ENCODE measurements around the gene ZNF281. TPM values are rescaled to one million over a fixed set of nuclear protein-coding genes. Genes with fewer than 3 reads are reported as not detected.
"Not testable (repeated sequence)": the region's sequence is repeated elsewhere in the genome, so short reads cannot be mapped to it uniquely, and the experiment has no call there.

ZNF281 gene, protein sequence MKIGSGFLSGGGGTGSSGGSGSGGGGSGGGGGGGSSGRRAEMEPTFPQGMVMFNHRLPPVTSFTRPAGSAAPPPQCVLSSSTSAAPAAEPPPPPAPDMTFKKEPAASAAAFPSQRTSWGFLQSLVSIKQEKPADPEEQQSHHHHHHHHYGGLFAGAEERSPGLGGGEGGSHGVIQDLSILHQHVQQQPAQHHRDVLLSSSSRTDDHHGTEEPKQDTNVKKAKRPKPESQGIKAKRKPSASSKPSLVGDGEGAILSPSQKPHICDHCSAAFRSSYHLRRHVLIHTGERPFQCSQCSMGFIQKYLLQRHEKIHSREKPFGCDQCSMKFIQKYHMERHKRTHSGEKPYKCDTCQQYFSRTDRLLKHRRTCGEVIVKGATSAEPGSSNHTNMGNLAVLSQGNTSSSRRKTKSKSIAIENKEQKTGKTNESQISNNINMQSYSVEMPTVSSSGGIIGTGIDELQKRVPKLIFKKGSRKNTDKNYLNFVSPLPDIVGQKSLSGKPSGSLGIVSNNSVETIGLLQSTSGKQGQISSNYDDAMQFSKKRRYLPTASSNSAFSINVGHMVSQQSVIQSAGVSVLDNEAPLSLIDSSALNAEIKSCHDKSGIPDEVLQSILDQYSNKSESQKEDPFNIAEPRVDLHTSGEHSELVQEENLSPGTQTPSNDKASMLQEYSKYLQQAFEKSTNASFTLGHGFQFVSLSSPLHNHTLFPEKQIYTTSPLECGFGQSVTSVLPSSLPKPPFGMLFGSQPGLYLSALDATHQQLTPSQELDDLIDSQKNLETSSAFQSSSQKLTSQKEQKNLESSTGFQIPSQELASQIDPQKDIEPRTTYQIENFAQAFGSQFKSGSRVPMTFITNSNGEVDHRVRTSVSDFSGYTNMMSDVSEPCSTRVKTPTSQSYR
- 52.4 TPM for total RNA-seq

DNA sequence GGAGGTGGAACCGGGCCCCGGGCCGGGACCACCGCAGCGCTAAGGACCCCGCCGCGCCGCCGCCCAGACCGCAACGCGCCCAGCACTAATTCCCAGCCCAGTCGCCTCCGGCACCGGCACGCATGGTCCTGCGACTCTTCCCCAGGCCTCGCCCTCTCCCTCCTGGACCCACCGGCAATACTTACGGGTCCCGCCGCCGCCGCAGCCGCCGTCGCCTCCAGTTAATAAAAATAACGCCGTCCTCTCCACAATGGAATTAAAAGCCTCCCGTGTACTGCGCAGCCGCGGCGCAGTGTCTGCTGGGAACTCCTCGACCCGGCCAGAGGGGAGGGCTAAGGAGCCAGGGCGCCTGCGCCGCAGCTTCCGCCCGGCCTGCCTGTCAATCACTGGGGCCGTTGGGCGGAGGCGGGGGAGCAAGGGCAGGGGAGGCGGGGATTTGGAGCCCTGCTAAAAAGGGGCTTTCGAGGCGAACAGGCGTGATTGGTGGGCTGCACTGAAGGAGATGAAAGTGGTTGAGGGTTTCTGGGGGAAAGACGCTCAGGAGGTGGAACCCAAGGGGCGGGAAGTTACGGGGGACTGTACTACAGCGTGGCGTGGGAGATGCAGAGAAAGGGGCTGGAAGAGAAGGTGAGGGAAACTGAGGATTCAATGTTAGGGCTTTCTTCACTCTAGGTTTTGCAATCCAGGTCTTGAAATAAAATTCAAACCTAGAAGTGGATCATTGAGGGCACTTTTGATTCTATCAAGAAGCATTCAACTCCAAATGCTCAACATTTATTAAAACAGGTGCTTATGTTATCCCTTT lies at the start of gene ZNF281:
ZNF281 (minus strand) TSS at position 276 of the 805 bp plus-strand sequence. CDS start 331 bp downstream, outside the sequence.
- DNase-seq = peak; percentile 91

DNA sequence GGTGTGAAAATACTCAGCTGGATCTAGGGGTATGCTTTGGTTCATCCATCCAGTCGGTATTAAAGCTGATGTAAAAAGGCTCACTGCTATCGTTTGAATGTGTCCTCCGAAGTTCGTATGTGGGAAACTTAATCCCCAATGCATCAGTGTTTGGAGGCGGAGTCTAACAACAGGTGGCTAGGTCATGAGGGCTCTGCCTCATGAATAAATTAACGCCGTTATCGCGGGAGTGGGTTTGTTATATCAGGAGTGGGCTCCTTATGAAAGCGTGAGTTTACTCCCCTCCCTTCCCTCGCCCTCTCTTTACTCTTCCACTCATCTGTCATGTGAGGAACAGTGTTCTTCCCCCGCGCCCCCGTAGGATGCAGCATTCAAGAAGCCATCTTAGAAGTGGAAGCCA lies 48.9 kb upstream of the ZNF281 start:
- no peak for DNase-seq

DNA sequence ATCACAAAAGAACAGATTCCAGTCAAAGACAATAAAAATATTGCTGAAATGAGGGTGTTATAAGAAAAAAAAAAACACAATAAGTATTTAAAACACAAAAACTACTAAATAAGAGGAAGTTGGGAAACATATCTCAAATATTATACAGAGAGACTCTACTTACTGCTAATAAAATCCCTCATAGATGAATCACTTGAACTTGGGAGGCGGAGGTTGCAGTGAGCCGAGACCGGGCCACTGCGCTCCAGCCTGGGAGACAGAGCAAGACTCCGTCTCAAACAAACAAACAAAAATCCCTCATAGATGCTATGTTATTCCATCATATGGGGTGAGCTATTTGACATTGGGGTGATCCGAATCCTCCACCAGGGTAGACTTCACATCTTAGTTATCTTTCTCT lies 48.0 kb upstream of the ZNF281 start:
- no peak for DNase-seq

DNA sequence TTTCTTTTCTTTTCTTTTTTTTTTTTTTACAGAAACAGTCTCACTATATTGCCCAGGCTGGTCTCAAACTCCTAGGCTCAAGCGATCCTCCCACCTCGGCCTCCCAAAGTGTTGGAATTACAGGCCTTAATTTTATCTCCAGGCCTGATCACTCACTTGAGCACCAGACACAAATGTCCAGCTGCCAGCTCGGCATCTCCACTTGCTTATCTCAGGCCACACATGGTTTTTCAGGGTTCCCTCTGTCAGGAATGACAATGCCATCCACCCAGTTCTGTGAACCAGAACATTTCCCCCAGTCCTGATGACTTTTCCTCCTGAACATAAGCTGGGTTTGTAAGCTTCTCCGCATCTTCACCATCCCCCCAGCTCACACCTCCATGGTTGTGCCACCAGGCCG lies 44.6 kb upstream of the ZNF281 start:
- no peak for DNase-seq

DNA sequence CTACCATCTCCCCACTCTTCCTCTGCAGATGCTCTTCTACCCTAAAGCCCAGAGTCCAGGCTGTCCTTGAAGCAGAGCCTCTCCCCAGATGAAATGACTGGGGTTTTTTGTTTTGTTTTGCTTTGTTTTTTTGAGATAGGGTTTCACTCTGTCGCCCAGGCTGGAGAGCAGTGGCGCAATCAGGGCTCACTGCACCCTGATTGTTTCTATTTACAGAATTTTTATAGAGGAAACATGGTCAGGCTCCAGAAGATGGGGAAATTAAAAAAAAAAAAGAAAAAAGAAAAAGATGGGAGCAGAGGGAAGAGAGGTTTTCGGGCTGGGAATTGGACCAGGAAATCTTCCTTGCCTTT lies 43.7 kb upstream of the ZNF281 start:
- DNase-seq = no peak

DNA sequence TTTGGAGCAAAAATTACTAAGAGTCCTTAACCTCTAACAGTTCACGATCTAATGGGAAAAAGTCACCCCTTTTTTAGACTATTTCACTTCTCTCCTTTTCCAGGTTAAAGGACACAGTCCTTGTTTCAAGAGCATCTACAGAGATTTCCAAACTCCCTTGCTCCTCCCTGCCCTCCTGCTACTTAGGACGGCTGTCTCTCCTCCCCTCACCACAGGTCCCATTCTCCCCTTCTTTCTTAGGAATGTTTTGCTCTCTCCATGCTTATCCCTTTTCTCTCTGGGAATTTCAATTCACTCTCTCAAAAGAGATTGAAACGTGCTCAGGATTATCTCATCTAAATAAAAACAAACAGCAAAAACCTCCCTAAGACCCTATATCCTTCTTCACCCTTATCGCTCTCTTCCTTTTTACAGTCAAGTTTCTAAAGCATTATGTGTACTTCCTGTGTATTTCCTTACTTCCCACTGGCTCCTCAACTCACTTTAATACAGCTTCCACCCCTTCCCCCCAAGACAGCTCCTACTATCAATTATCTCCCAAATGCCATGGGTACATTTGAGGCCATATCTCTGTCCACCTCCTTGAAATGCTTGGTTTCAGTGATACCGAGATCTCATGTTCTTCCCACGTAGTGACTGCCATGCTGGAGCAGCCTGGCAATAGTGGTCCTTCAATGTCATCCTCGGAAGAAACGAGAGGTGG lies 43.2 kb upstream of the ZNF281 start:
- DNase-seq = no peak

DNA sequence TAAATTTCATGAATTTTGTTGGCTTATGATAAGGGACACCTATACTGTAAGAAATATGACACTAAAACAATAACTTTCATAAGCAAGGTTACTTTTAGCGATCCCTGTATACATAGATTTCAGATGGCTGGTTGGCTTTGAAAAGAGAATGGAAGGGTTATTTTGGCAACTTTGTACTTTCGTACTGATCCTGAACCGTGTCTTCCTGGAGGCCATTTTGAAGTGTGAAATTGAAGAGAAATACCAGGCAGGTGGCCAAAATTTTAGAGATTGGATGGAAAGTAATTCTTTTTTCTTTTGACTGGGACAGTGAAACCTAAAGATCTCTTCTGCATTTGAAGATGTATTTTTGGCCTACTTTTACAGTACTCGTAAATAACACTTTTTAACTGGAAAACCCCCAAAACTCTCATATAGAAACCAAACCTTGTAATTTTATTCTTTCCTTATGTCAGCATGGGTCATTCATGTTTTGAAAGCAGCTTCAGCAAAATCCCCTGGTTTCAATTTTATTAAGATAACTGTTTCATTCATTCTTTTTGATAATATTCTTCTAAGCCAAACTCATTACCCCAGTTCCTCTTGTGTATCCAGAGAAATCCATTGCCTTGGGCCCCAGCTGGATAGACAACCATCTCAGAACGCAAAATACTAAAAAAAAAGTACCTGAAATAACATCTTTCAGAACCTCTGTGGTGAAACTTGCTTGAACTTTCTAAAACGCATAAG lies 38.4 kb upstream of the ZNF281 start:
- no peak for DNase-seq

DNA sequence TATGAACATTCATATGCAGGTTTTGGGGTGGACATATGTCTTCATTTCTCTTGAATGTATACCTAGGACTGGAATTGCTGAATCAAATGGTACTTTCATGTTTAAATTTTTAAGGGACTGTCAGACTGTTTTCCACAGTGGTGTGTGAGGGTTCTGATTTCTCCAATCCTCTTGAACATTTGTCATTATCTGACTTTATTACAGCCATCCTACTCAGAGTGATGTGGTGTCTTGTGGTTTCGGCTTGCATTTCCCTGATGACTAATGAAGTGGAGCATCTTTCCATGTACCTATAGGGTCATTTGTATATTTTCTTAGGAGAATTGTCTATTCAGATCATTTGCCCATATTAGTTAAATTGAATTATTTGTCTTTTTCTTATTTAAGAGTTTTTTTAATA lies 35.4 kb upstream of the ZNF281 start:
- no peak for DNase-seq

DNA sequence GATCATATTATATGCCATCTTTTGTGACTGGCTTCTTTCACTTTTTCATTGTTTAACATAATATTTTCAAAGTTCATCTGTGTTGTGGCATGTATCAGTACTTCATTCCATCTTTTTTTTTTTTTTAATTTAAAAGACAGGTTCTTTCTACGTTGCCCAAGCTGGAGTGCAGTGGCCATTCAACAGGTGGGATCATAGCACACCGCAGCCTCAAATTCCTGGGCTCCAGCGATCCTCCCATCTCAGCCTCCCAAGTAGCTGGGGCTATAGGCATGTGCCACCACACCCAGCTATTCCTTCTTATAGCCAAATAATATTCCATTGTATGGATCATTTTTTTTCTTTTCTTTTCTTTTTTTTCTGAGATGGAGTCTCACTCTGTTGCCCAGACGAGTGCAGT lies 34.6 kb upstream of the ZNF281 start:
- no peak for DNase-seq

DNA sequence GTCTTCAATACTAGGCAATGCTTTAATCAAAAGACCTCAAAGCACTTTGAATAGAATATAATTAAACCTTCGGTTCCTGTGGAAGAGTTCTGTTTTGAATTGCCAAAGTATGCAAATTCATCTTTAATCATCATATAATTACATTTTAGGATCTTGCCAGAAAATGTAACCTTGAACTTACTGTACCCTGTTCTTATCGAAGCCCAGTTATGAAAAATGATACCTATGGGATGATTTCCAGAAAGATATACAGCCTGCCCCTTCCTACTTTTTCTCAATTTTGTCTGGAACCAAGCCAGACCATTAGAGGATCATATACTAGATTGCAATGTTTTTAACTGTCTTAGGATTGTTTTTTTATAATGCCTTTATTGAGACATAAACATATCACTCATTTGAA lies 34.0 kb upstream of the ZNF281 start:
- DNase-seq = no peak

DNA sequence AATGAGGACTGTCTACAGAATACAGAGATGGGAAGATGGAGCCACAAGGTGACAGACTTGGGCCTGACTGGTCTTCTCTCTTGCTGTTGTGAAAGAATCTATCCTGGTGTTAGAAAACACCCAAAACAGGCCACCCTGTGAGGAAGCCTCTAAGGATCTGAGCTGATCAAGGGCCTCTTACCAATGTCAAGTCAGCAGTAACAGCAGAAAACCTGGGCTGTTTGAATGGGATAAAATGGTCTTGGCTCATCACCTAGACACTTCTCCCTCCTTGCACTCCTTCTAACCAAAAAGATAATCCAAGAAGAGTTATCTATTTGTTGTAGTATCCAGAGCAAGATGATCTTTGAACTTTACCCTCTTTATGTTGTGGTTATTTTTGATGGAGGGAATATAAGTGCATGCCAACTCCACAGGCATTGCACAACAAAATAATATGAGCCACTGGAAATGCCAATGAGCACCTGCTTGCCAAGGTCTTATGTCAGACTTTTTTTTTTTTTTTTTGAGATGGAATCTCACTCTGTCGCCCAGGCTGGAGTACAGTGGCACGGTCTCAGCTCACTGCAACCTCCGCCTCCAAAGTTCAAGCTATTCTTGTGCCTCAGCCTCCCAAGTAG lies 32.8 kb upstream of the ZNF281 start:
- DNase-seq = no peak

DNA sequence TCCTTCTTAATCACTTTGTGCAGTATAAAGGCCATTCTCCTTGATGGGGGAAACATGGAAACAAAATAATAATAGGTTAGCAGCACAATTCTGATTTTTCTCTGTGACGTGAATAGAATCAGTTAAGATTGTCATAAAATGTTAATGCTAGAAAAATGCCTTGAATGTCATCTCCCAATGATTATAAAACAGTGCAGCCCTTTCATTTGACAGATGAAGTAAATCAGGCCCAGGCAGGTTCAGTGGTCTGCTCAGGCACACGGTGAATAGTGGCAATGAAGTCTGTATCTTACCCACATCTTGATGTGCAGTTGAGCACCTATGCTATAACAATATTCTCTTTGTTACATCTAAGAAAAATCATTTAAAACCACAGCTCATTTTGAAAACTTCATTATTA lies 32.2 kb upstream of the ZNF281 start:
- DNase-seq = no peak

DNA sequence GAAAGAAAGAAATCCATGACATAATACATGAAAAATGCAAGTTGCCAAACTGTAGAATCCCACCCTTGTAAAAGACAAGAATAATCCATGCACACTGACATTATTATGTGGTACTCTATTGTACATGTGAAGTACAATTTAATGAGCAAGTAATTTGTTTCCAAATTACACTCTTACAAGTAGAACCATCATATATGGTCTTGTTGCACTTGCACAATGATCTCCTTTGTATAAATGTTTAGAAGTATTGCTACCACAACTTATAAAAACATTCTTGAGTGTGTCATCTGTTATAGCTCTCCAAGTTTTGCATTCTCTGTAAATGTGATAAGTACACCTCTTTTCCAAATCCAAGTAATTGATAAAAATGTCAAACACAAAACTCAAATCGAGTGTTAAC lies 29.1 kb upstream of the ZNF281 start:
- DNase-seq = no peak

DNA sequence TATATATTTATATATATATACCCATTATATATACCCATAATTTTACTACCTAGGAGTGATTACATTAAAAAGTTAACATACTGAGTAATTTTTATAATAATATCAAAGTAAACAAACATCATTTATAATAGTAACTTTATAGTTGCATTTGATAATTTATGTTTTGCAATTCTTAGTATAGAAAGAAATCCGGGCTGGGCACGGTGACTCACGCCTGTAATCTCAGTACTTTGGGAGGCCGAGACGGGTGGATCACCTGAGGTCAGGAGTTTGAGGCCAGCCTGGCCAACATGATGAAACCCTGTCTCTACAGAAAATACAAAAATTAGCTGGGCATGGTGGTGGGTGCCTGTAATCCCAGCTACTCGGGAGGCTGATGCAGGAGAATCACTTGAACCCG lies 28.6 kb upstream of the ZNF281 start:
- DNase-seq = not testable (repeated sequence)

DNA sequence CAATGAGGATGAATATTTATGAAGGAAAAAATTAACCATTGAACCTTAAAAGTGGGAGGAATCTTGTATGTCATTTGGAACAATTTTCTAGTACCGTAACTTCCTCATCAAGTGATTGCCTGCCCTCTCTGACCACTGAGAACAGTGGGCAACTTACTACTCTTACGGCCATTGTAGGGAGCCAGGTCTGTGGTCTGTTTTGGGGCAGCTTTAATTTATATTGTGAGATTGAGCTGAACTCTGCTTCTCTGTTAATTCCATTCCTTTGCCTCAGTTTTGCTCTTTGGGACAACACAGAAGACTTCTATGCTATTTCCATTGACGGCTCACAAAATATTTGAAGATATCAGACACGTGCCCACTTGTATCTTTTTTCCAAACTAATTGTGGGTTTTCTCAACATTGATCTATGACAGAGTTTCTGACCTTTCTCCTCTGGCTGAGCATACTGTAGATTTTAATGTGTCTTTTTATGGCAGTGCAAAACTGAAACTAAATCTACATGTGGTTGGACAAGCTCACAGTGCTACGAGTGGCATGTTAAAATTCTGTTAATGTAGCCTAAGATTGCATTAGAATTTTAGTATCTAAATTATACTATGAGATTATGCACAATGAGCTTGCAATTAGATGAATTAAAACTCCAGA lies 27.8 kb upstream of the ZNF281 start:
- DNase-seq = no peak

DNA sequence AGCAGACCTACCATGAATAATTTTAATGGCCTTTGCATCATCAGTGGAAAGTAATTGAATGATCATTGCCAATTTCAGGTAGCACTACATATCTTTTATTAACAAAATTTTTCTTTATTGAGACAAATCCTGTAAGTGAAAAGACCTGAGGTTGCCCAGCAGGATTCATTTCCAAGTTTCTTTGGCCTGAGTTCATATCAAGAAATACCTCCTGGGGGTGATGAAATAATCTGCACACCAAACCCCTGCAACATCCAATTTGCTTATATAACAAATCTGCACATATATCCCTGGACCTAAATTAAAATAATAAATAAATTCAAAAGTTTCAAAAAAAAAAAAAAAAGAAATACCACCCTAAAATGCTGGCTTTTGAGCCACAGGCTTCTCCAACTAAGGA lies 27.3 kb upstream of the ZNF281 start:
- no peak for DNase-seq

DNA sequence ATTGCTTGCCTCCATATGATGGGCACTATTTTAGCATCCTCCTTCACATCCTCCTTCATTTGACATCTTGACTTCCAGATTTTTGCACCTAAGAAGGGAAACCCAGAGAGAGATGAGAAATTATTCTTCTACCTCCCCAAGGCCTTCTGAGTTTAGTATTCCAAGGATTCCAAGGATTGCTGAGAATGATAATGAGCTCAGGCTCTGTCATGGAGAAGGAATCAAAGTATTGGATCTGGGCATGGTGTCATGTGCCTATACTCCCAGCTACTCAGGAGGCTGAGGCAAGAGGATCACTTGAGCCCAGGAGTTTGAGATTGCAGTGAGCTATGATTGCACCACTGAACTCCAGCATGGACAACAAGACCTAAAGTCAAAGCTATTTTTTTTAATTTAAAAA lies 26.6 kb upstream of the ZNF281 start:
- DNase-seq = no peak

DNA sequence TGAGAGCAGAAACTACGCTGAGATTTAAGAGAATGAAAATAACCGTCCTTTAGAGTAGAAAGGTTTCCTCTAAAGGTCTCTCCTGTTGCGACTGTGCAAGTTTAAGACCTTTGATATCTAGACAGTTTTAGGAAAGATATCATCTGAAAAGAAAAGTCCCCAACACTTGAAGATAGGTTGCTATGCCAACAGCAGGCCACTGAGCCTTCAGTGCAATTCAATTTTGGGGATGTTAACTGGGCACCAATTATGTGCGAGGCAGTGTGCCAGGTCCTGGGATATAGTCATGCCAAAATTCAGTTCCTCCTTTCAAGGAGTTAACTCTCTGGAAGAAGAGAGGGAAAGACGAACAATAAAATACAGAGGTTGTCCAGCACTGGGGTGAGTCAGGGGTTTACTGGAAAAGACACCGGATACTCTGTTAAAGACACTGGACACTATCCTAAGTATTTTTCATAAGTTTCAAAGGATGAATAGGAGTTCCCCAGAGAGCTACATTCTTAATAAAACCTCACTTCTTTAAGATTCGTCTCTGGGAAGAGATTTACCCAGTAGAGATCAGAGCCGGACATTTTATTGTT lies 25.5 kb upstream of the ZNF281 start:
- no peak for DNase-seq

DNA sequence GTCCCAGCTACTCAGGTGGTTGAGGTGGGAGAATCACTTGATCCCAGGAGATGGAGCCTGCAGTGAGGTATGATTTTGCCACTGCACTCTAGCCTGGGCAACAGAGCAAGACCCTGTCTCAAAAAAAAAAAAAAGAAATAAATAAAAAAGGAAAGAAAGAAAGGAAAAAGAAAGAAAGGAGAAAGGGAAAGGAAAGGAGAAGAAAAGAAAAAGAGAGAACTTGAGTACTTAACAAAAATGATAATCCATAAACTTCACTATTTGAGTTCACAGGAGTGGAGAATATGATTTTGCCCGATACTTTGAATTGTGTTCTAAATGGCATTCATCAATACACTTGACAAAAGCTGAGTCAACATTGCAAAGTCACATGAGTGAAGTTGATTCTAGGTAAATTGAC lies 23.8 kb upstream of the ZNF281 start:
- DNase-seq = no peak

DNA sequence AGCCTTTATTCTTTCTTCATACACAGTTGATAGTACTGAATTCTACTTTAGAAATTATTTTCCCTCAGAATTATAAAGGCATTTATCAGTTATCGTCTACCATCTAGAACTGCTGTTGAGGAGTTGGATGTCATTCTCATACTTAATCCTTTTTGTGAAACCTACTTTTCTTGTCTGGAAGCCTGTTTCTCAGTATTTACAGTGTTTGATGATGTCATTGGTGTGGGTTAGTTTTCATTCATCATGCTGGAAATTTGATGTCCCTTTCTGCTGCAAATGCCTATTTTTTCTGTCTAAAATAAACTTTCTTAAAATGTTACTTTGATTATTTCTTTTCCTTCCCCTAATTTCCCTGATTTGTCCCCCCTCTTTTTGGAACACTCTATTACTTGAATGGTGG lies 22.8 kb upstream of the ZNF281 start:
- no peak for DNase-seq

All from occipital lobe (tissue), 2 donors.